ENCODE results near the gene EDIL3.

EDIL3 gene

DNA sequence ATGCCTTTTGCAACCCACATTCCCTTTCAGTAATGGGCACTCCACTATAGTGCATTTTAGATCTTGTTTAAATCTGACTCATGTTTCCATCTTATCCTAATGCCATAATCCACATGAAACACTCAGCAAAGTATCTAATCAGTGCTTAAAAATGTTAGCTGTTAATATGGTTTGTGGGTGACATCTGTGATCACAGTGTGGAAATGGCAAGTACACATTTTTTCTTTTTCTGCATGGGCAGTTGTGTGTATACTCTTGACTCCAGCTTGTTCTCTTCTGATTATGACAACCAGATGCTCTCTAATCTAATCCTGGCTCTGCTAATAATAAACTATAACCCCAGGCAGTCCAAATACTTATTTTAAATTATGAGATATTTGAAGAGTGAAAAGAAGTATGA, 103.3 kb downstream of the EDIL3 start:
- Histone ChIP-seq H3K36me3 (replicated peaks; ENCODE audit: insufficient read depth, low read length) (no peaks in the 10 kb centered on the region), H3K27me3 (replicated peaks; ENCODE audit: insufficient read depth, low read length) (no peaks in the 10 kb centered on the region), H2AFZ (ENCODE audit: low read length) (no peak overlapping the region), H3F3A (ENCODE audit: insufficient read depth, low read length) (no peaks in the 10 kb centered on the region), H3K4me3 (ENCODE audit: low read length) (no peak overlapping the region), H3K9ac (ENCODE audit: low read length) (no peak overlapping the region), H3K4me2 (ENCODE audit: low read depth, low read length) (no peak overlapping the region), H3K9me3 (replicated peaks; ENCODE audit: insufficient read depth, low read length) (no peaks in the 10 kb centered on the region), H3K4me1 (ENCODE audit: low read length) (no peaks in the 10 kb centered on the region), H4K20me1 (ENCODE audit: insufficient read depth, low read length) (no peaks in the 10 kb centered on the region), H3K79me2 (ENCODE audit: low read length) (no peaks in the 10 kb centered on the region), H3K9me2 (replicated peaks; ENCODE audit: insufficient read depth, low read length) (no peaks in the 10 kb centered on the region), H3K27ac (ENCODE audit: low read length) (no peak overlapping the region)
- TF ChIP-seq EZH2 (optimal IDR thresholded peaks at IDR 0.05; ENCODE audit: low read depth, low read length) (no peak), EZH2phosphoT487 (IDR thresholded peaks at IDR 0.05; ENCODE audit: low read length) (no peak)
- TF ChIP-seq, protein P1, sequence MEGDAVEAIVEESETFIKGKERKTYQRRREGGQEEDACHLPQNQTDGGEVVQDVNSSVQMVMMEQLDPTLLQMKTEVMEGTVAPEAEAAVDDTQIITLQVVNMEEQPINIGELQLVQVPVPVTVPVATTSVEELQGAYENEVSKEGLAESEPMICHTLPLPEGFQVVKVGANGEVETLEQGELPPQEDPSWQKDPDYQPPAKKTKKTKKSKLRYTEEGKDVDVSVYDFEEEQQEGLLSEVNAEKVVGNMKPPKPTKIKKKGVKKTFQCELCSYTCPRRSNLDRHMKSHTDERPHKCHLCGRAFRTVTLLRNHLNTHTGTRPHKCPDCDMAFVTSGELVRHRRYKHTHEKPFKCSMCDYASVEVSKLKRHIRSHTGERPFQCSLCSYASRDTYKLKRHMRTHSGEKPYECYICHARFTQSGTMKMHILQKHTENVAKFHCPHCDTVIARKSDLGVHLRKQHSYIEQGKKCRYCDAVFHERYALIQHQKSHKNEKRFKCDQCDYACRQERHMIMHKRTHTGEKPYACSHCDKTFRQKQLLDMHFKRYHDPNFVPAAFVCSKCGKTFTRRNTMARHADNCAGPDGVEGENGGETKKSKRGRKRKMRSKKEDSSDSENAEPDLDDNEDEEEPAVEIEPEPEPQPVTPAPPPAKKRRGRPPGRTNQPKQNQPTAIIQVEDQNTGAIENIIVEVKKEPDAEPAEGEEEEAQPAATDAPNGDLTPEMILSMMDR (IDR thresholded peaks at IDR 0.05; ENCODE audit: low read length): no peak
- no peak for DNase-seq

DNA sequence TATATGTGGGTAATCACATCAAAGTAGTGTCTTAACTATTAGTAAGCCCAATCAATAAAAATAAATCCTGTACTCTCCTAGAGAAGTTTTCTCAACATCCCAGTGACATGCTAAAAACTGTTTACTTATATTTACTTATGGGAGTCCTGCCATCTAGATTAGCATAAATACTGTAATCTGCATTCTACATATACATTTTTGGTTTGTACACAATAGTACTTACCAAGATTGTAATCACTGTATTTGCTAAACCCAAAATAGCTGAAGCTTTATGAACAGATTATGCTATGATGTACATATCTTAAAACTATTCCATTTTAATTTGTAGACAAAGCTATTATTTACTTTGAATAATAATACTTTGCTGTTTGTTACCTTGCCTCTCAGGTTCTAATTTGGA, 105.4 kb downstream of the EDIL3 start:
- Histone ChIP-seq H3K27ac (ENCODE audit: low read length) (no peak overlapping the region), H3K79me2 (ENCODE audit: low read length) (no peaks in the 10 kb centered on the region), H3K27me3 (replicated peaks; ENCODE audit: insufficient read depth, low read length) (no peaks in the 10 kb centered on the region), H3K9me2 (replicated peaks; ENCODE audit: insufficient read depth, low read length) (no peaks in the 10 kb centered on the region), H3K4me1 (ENCODE audit: low read length) (no peaks in the 10 kb centered on the region), H3K9me3 (replicated peaks; ENCODE audit: insufficient read depth, low read length) (no peaks in the 10 kb centered on the region), H3K9ac (ENCODE audit: low read length) (no peak overlapping the region), H3F3A (ENCODE audit: insufficient read depth, low read length) (no peaks in the 10 kb centered on the region), H3K4me3 (ENCODE audit: low read length) (no peak overlapping the region), H4K20me1 (ENCODE audit: insufficient read depth, low read length) (no peaks in the 10 kb centered on the region), H3K36me3 (replicated peaks; ENCODE audit: insufficient read depth, low read length) (no peaks in the 10 kb centered on the region), H3K4me2 (ENCODE audit: low read depth, low read length) (no peak overlapping the region), H2AFZ (ENCODE audit: low read length) (no peak overlapping the region)
- no peak for TF ChIP-seq EZH2phosphoT487 (IDR thresholded peaks at IDR 0.05; ENCODE audit: low read length)
- TF ChIP-seq EZH2 (optimal IDR thresholded peaks at IDR 0.05; ENCODE audit: low read depth, low read length): no peak
- TF ChIP-seq, protein P1 (IDR thresholded peaks at IDR 0.05; ENCODE audit: low read length): no peak
- DNase-seq: no peak

DNA sequence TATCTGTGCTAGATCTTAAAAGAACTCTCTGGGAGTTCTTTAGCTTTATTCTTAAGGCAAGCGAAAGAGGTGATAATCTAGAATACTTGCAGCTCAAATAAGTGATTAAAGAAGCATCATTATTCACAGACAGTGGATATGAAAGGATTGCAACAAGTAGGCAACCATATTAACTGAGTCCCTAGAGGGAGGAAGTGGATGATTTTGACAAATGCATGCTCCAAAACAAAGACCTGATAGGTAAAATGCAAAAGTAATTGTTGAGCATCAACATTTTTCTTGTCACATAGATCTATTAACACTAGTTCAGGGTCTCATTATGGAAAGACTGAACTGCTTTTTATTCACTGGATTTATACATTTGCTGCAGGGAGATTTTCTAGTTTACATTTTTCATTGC, 109.1 kb downstream of the EDIL3 start:
- DNase-seq: no peak
- no peak overlapping the region for H2AFZ ChIP-seq (ENCODE audit: low read length)
- H3K4me3 ChIP-seq (ENCODE audit: low read length): no peak overlapping the region
- no peaks in the 10 kb centered on the region for H3K27me3 ChIP-seq (replicated peaks; ENCODE audit: insufficient read depth, low read length)
- H3K9me3 ChIP-seq (replicated peaks; ENCODE audit: insufficient read depth, low read length): no peaks in the 10 kb centered on the region
- H3K36me3 ChIP-seq (replicated peaks; ENCODE audit: insufficient read depth, low read length): no peaks in the 10 kb centered on the region
- no peaks in the 10 kb centered on the region for H4K20me1 ChIP-seq (ENCODE audit: insufficient read depth, low read length)
- no peak overlapping the region for H3K4me2 ChIP-seq (ENCODE audit: low read depth, low read length)
- H3K9me2 ChIP-seq (replicated peaks; ENCODE audit: insufficient read depth, low read length): no peaks in the 10 kb centered on the region
- no peak overlapping the region for H3K9ac ChIP-seq (ENCODE audit: low read length)
- H3K79me2 ChIP-seq (ENCODE audit: low read length): no peaks in the 10 kb centered on the region
- no peaks in the 10 kb centered on the region for H3K4me1 ChIP-seq (ENCODE audit: low read length)
- H3F3A ChIP-seq (ENCODE audit: insufficient read depth, low read length): no peaks in the 10 kb centered on the region
- TF ChIP-seq, protein P1 (IDR thresholded peaks at IDR 0.05; ENCODE audit: low read length): no peak
- TF ChIP-seq EZH2phosphoT487 (IDR thresholded peaks at IDR 0.05; ENCODE audit: low read length) (no peak), EZH2 (optimal IDR thresholded peaks at IDR 0.05; ENCODE audit: low read depth, low read length) (no peak)
- H3K27ac ChIP-seq (ENCODE audit: low read length): no peak overlapping the region
